GM23338 (cell line): Measurements from ENCODE around the gene PLEKHD1.

ENCODE experiments used
- CTCF ChIP-seq, 2 experiments: fragments of 200-600 bp in 1 of 2; sonication (generic) in 1 of 2; conservative IDR thresholded peaks; 2 replicates each; pipeline versions ENCODE4 v1.5.1 to v1.6.1; 2016 to 2017; ENCODE audit warnings: antibody characterized with exemption in 2 of 2, low read depth in 2 of 2, mild to moderate bottlenecking in 2 of 2, moderate library complexity in 1 of 2
- EZH2 ChIP-seq: fragments of 200-600 bp; sonication (generic); IDR thresholded peaks from one replicate; pipeline ENCODE4 v1.8.0; 2017; ENCODE audit warnings: antibody characterized with exemption, mild to moderate bottlenecking, low read depth; ENCODE audit not compliant: unreplicated experiment
- EZH2phosphoT487 ChIP-seq: fragments of 200-600 bp; sonication (generic); IDR thresholded peaks from one replicate; pipeline ENCODE4 v1.8.1; 2018; ENCODE audit warnings: antibody characterized with exemption; ENCODE audit not compliant: unreplicated experiment

- TF ChIP-seq EZH2phosphoT487, result no peak
- no peak for TF ChIP-seq CTCF (conservative IDR thresholded peaks at IDR 0.05; ENCODE audit: low read depth in 2 of 2)
- TF ChIP-seq EZH2, result no peak
Observed at GRCh38 chr14:69506241-69506595, 21.7 kb downstream of the PLEKHD1 start.
